ENCODE measurements around the gene ASMT. TPM values are rescaled to one million over a fixed set of nuclear protein-coding genes. Genes with fewer than 3 reads are reported as not detected.
A peak's percentile ranks its signal among the peaks of the same experiment; 100 is the strongest.
"Not testable (repeated sequence)": the region's sequence is repeated elsewhere in the genome, so short reads cannot be mapped to it uniquely, and the experiment has no call there.

The ASMT gene
- total RNA-seq, 3 donors from 2014 or later = 0.48 TPM; not detected in 2

DNA sequence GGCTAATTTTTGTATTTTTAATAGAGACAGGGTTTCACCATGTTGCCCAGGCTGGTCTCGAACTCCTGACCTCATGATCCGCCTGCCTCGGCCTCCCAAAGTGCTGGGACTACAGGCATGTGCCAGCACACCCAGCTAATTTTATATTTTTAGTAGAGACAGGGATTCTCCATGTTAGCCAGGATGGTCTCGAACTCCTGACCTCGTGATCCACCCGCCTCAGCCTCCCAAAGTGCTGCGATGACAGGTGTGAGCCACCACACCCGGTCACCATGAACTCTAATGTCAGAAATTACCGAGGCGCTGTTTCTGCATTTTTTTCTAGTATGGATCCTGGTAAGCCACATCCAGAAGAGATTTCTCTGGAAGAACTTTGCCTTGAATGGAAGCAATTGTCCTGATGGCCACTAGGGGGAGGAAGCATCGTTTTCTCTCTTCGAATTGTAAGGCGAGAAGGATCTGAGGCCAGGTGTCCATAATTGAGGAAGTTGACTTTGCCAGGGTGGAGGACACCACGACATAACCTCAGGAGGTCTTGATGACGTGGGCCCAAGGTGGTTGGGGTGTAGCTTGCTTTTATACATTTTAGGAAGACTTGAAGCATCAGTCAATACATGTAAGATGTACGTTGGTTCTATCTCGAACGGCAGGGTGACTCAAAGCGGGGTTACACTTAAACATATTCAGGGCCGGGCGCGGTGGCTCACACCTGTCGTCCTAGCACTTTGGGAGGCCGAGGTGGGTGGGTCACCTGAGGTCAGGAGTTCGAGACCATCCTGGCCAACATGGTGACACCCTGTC, 37.4 kb downstream of the ASMT start:
- not testable (repeated sequence) for H3K4me3 Mint-ChIP-seq; H3K9me3 Mint-ChIP-seq; H3K4me1 Mint-ChIP-seq (ENCODE audit: low read depth); H3K36me3 Mint-ChIP-seq (ENCODE audit: insufficient read depth); H3K27me3 Mint-ChIP-seq (ENCODE audit: low read depth)
- ATAC-seq (peak in 1 of 2 donors; percentile 47), DNase-seq (peak; percentile 12)

DNA sequence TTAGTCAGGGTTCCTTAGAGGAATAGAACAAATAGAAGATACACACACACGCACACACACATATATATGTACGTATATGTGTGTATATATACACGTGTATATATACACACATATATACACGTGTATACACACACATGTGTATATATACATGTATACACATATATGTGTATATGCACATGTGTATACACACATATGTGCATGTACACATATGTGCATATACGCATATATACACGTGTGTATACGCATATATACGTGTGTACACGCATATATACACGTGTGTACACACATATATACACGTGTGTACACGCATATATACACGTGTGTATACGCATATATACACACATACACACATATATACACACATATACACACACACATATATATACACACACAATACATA, 41.5 kb downstream of the ASMT start:
- no peak for ATAC-seq
- Mint-ChIP-seq H3K4me3 (no peak overlapping the region), H3K4me1 (ENCODE audit: low read depth) (peaks cover 25% of the 10 kb centered on the region), H3K36me3 (ENCODE audit: insufficient read depth) (peaks cover 3% of the 10 kb centered on the region), H3K9me3 (no peaks in the 10 kb centered on the region), H3K27me3 (ENCODE audit: low read depth) (no peaks in the 10 kb centered on the region)
- DNase-seq = no peak

DNA sequence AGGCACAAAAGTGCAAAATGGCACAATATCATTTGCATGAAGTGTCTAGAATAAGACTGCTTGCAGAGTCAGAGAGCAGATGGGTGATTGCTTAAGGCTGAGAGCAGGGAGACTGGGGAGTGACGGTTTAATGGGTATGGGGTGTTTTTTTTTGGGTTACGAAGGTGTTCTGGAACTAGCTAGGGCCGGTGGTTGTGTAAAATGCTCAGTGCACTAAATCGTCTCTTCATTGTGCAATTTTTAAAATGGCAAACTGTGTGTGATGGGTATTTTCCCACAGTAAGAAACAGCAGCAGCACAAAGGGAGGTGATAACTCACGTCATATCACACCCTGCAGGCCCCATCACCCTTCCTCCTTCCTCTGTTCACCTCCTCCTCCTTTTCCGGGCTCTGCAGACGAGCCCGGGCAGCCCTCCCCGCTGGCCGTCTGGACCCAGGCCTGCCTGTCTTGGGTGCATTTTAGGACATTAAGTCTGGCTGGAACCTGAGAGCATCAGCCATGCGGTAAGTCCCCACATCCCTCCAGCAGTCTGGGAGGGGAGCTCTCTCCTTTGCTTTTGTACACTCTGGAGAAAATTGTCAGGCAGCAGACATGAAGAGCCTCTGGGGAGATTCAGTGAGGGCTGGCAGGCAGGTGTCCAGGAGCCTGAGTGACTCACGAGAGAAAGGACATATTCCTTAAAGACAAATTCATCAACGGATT, 42.7 kb downstream of the ASMT start:
- ATAC-seq = peak; percentile 34 to 66
- DNase-seq = peak; percentile 19
- Mint-ChIP-seq H3K9me3 (no peaks in the 10 kb centered on the region), H3K36me3 (ENCODE audit: insufficient read depth) (peaks cover 3% of the 10 kb centered on the region), H3K4me3 (peak overlapping the region; percentile 89), H3K27me3 (ENCODE audit: low read depth) (no peaks in the 10 kb centered on the region), H3K4me1 (ENCODE audit: low read depth) (peaks cover 25% of the 10 kb centered on the region)

DNA sequence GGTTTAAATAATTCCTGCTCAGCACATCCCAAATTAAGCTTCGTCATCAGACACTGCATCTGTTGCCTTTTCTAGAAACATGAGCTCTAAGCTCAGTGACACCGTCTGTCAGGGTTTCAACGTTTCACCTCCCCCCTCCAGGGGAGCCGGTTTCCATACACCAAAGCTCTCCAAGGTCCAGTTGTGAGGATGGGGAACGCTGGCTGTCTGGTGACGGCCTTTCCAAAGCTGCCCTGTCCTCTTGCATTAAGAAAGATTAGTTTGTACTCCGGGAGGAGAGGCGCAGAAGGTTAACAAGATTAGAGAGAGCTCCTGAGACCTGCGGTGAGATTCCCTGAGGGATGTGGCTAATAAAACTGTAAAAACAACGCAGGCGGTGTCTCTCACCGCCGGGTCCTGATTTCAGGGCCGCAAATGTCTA, 43.2 kb downstream of the ASMT start:
- DNase-seq = no peak
- Mint-ChIP-seq H3K27me3 (ENCODE audit: low read depth) (no peaks in the 10 kb centered on the region), H3K9me3 (no peaks in the 10 kb centered on the region), H3K36me3 (ENCODE audit: insufficient read depth) (peaks cover 3% of the 10 kb centered on the region), H3K4me1 (ENCODE audit: low read depth) (peaks cover 25% of the 10 kb centered on the region), H3K4me3 (peak overlapping the region; percentile 89)
- no peak for ATAC-seq

DNA sequence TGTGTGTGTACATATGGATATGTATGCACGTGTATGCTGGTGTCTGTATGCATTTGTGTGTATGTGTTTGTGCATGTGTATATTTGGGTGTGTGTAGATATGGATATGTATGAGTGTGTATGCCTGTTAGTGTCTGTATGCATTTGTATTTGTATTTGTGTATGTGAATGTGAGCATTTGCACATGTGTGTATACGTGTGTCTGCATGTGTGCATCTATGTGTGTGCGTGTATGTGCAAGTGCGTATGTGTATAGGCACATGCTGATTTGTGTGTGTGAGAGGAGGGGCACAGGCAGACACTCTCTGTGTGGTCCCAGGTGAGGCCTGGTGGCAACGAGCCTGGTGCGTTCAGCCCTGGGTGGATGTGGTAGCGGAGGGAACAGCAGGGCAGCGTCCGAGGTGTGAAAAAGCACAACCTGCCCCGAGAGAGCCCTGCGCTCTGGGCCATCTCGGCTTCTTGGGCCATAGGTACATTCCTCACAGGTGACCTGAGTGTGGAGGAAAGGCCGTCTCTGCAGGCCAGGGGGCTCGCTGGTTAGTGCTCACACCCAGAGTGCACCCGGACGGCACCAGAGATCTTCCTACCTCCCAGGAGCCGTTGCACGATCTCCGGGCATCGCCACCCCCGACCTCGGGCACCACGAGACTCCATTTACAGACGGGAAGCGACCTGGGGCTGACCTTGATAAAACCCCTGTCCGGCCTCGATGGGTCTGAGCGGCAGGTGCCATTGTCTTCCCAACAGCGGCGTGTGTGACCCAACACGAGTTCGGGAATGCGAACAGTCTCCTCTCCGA, 45.0 kb downstream of the ASMT start:
- Mint-ChIP-seq H3K36me3 (ENCODE audit: insufficient read depth) (peaks cover 6% of the 10 kb centered on the region), H3K4me3 (no peak overlapping the region), H3K27me3 (ENCODE audit: low read depth) (no peaks in the 10 kb centered on the region), H3K4me1 (ENCODE audit: low read depth) (peaks cover 25% of the 10 kb centered on the region), H3K9me3 (no peaks in the 10 kb centered on the region)
- ATAC-seq = no peak
- DNase-seq = no peak

DNA sequence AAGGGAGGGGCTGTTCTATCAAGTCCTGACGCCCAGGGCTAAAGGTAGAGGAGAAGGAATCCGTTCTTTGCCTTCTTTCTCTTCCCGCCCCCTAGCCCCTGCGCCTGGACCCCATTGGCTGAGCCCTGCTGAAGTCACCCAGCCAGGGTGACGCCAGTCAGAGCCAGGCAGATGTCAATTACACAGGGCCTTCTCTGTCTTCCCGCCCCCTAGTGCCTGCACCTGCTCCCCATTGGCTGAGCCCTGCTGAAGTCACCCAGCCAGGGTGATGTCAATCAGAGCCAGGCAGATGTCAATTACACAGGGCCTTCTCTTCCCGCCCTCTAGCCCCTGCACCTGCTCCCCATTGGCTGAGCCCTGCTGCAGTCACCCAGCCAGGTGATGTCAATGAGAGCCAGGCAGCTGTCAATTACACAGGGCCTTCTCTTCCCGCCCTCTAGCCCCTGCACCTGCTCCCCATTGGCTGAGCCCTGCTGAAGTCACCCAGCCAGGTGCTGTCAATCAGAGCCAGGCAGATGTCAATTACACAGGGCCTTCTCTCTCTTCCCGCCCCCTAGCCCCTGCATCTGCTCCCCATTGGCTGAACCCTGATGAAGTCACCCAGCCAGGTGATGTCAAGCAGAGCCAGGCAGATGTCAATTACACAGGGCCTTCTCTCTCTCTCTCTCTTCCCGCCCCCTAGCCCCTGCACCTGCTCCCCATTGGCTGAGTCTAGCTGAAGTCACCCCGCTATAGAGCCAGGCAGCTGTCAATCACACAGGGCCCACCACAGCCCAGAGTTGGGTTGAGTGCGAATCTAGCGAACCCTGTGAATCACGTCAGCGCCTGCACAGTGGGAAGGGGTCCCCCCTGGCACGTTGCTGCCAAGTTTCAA, 46.4 kb downstream of the ASMT start:
- Mint-ChIP-seq H3K36me3 (ENCODE audit: insufficient read depth) (peaks cover 13% of the 10 kb centered on the region), H3K9me3 (no peaks in the 10 kb centered on the region), H3K4me3 (no peak overlapping the region), H3K27me3 (ENCODE audit: low read depth) (no peaks in the 10 kb centered on the region), H3K4me1 (ENCODE audit: low read depth) (peaks cover 25% of the 10 kb centered on the region)
- DNase-seq (peak; percentile 59), ATAC-seq (peak; percentile 82 to 92)

DNA sequence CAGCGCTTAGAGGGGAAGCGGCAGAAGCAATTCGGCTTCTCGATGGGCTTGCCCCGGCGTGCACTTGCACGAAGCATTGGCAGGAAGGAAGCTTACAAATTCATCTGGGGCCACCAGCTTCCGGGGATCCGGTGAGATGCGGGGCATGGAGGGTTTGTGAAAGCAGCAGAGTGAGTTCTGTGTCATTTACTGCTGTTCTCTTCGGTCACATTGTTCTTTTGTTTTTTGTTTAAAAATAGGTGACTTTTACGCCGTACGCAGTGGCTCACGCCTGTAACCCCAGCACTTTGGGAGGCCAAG, 47.0 kb downstream of the ASMT start:
- DNase-seq = no peak
- Mint-ChIP-seq H3K4me1 (ENCODE audit: low read depth) (peaks cover 25% of the 10 kb centered on the region), H3K36me3 (ENCODE audit: insufficient read depth) (peaks cover 13% of the 10 kb centered on the region), H3K27me3 (ENCODE audit: low read depth) (no peaks in the 10 kb centered on the region), H3K9me3 (no peaks in the 10 kb centered on the region), H3K4me3 (no peak overlapping the region)
- no peak for ATAC-seq

DNA sequence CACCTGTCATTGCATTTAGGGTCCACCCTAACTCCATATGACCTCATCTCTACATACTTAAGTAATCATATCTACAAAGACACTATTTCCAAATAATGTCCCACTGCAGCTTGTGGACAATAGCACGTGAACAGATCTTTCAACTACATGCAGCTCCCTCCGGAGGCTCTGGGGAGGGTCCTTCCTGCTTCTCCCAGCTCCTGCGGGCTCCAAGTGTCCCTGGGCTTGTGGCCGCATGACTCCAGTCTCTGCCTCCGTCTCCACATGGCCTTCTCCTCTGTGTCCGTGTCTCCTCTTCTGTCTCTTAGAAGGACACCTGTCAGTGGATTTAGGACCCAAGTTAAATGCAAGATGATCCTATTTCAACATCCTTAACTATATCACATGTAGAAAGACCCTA, 52.7 kb downstream of the ASMT start:
- peaks cover 2% of the 10 kb centered on the region for H3K27me3 Mint-ChIP-seq (ENCODE audit: low read depth)
- no peak for ATAC-seq
- no peak overlapping the region for H3K4me3 Mint-ChIP-seq
- H3K4me1 Mint-ChIP-seq (ENCODE audit: low read depth) = no peaks in the 10 kb centered on the region
- H3K36me3 Mint-ChIP-seq (ENCODE audit: insufficient read depth) = peaks cover 14% of the 10 kb centered on the region
- H3K9me3 Mint-ChIP-seq = no peaks in the 10 kb centered on the region
- DNase-seq = no peak

DNA sequence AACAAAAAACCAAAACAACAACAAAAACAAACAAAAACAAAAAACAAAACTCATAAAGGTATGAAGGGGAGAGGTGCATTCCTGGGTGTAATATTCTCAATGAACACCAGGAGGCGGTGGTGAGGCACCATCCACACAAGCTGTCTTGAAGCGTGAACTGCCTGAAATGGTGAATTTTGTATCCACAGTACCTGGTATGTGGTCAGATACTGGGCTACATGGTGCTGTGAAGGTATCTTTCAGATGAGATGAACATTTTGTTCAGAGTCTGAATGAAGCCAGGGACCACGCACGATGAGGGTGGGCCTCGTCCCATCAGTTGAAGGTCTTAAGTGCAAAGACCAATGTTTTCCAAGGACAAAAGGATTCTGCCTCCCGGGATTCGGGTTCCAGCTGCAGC, 58.5 kb downstream of the ASMT start:
- H3K9me3 Mint-ChIP-seq = peaks cover 4% of the 10 kb centered on the region
- no peak for ATAC-seq

DNA sequence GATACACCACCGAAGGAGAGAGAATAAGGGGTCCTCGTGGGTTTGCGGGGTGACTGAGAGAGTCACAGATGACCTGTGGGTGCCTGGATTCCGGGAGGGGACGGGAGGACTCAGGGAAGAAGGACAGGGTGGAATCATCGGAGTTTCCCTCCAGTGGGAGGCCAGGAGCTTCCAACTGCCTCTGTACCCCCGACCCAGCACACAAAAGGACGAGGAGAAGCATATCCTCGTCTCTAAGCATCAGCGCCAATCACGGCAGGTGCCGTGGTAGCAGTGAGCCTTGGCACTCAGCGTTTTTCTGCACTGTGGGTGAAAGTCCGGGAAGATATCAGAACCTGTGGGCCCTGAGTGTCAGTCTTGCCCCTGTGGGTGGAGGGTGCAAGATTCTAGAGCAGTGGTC, 62.0 kb downstream of the ASMT start:
- DNase-seq (no peak), ATAC-seq (no peak)
- H3K27me3 Mint-ChIP-seq (ENCODE audit: low read depth) = no peaks in the 10 kb centered on the region
- H3K36me3 Mint-ChIP-seq (ENCODE audit: insufficient read depth) = peaks cover 2% of the 10 kb centered on the region
- peaks cover 12% of the 10 kb centered on the region for H3K4me1 Mint-ChIP-seq (ENCODE audit: low read depth)
- H3K9me3 Mint-ChIP-seq = peaks cover 7% of the 10 kb centered on the region
- H3K4me3 Mint-ChIP-seq = no peak overlapping the region

More for the DNA sequence above, 58.5 kb downstream of the ASMT start:
- DNase-seq = peak; percentile 17
- H3K36me3 Mint-ChIP-seq (ENCODE audit: insufficient read depth) = peaks cover 5% of the 10 kb centered on the region
- H3K27me3 Mint-ChIP-seq (ENCODE audit: low read depth) = peaks cover 2% of the 10 kb centered on the region
- no peaks in the 10 kb centered on the region for H3K4me1 Mint-ChIP-seq (ENCODE audit: low read depth)
- no peak overlapping the region for H3K4me3 Mint-ChIP-seq

DNA sequence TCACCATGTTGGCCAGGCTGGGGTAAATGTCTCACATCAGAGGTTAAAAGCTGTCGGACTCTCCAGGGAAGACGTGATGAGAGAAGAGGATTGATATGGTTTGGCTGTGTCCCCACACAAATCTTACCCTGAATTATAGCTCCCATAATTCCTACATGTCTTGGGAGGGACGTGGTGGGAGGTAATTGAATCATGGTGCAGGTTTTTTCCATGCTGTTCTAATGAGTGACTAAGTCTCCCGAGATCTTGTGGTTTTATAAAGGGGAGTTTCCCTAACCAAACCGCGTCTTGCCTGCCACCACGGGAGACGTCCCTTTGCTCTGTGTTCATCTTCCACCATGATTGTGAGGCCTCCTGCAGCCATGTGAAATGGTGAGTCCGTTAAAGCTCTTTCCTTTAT, 64.4 kb downstream of the ASMT start:
- DNase-seq = no peak
- Mint-ChIP-seq H3K4me3 (no peak overlapping the region), H3K36me3 (ENCODE audit: insufficient read depth) (no peaks in the 10 kb centered on the region), H3K9me3 (peaks cover 9% of the 10 kb centered on the region), H3K27me3 (ENCODE audit: low read depth) (no peaks in the 10 kb centered on the region), H3K4me1 (ENCODE audit: low read depth) (peaks cover 21% of the 10 kb centered on the region)
- peak; percentile 66 to 90 for ATAC-seq

DNA sequence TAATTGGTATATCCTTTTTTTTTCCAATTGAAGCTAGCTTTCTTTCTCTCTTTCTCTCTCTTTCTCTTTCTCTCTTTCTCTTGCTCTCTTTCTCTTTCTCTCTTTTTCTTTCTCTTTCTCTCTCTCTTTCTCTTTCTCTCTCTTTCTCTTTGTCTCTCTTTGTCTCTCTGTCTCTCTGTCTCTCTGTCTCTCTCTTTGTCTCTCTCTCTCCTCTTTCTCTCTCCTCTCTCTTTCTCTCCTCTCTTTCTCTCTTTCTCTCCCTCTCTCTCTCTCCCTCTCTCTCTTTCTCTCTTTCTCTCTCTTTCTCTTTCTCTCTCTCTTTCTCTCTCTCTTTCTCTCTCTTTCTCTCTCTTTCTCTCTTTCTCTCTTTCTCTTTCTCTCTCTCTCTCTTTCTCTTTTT, 66.6 kb downstream of the ASMT start:
- Mint-ChIP-seq H3K4me3 (no peak overlapping the region), H3K27me3 (ENCODE audit: low read depth) (no peaks in the 10 kb centered on the region), H3K9me3 (peaks cover 9% of the 10 kb centered on the region), H3K36me3 (ENCODE audit: insufficient read depth) (no peaks in the 10 kb centered on the region), H3K4me1 (ENCODE audit: low read depth) (peaks cover 21% of the 10 kb centered on the region)
- ATAC-seq (no peak), DNase-seq (no peak)

DNA sequence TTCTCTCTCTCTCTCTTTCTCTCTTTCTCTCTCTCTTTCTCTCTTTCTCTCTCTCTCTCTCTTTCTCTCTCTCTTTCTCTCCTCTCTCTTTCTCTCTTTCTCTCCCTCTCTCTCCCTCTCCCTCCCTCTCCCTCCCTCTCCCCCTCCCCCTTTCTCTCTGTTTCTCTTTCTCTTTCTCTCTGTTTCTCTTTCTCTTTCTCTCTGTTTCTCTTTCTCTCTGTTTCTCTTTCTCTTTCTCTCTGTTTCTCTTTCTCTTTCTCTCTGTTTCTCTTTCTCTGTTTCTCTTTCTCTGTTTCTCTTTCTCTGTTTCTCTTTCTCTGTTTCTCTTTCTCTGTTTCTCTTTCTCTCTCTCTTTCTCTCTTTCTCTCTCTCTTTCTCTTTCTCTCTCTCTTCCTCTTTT, 67.0 kb downstream of the ASMT start:
- not testable (repeated sequence) for H3K27me3 Mint-ChIP-seq (ENCODE audit: low read depth); ATAC-seq; H3K9me3 Mint-ChIP-seq; DNase-seq; H3K36me3 Mint-ChIP-seq (ENCODE audit: insufficient read depth)
- Mint-ChIP-seq H3K4me3 (peak overlapping the region; percentile 24), H3K4me1 (ENCODE audit: low read depth) (peaks cover 21% of the 10 kb centered on the region)

DNA sequence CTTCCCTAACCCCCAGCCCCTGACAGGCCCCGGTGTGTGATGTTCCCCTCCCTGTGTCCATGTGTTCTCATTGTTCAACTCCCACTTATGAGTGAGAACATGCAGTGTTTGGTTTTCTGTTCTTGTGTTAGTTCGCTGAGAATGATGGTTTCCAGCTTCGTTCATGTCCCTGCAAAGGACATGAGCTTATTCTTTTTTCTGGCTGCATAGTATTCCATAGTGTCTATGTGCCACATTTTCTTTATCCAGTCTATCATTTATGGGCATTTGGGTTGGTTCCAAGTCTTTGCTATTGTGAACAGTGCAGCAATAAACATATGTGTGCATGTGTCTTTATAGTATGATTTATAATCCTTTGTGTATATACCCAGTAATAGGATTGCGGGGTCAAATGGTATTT, 67.6 kb downstream of the ASMT start:
- not testable (repeated sequence) for H3K9me3 Mint-ChIP-seq; ATAC-seq; DNase-seq; H3K4me3 Mint-ChIP-seq; H3K36me3 Mint-ChIP-seq (ENCODE audit: insufficient read depth); H3K27me3 Mint-ChIP-seq (ENCODE audit: low read depth)
- H3K4me1 Mint-ChIP-seq (ENCODE audit: low read depth) = peaks cover 21% of the 10 kb centered on the region

Measured in activated T-cell treated with anti-CD3 and anti-CD28 coated beads, Interleukin-2, amount 50 U/mL, for 4 hours (primary cell).